ENCODE measurements around the gene CLEC4C. TPM values are rescaled to one million over a fixed set of nuclear protein-coding genes. Genes with fewer than 3 reads are reported as not detected.
"Not testable (repeated sequence)": the region's sequence is repeated elsewhere in the genome, so short reads cannot be mapped to it uniquely, and the experiment has no call there.

CLEC4C gene
- total RNA-seq, 2 experiments from 2014 or later = 0.39 TPM; not detected in 1

- TF ChIP-seq CTCF (IDR thresholded peaks at IDR 0.05) = no peak
- H3K4me3 ChIP-seq (ENCODE audit: low read length) = no peak overlapping the region
- peaks cover 8% of the 10 kb centered on the region for H3K4me1 ChIP-seq (ENCODE audit: insufficient read depth, low read length)
- POLR2A ChIA-PET = no interaction called here
- H3K27me3 Mint-ChIP-seq = no peaks in the 10 kb centered on the region
- DNase-seq (no peak), ATAC-seq (ENCODE audit: poor library complexity) (no peak)
- H3K4me1 Mint-ChIP-seq (ENCODE audit: low read depth) = no peaks in the 10 kb centered on the region
- CTCF ChIA-PET = no interaction called here
- H3K27ac ChIP-seq (ENCODE audit: low read depth in 1 of 2, low read length in 2 of 2) = no peak overlapping the region
- no peak overlapping the region for H3K27ac Mint-ChIP-seq
- H3K27me3 ChIP-seq (ENCODE audit: control insufficient read depth in 1 of 2, insufficient read depth in 2 of 2, low read length in 2 of 2) = no peaks in the 10 kb centered on the region
- no peaks in the 10 kb centered on the region for H3K9me3 ChIP-seq (ENCODE audit: control insufficient read depth in 1 of 2, insufficient read depth in 1 of 2, low read length in 2 of 2)
- no peaks in the 10 kb centered on the region for H3K9me3 Mint-ChIP-seq
- no peaks in the 10 kb centered on the region for H3K36me3 Mint-ChIP-seq (ENCODE audit: low read depth)
- H3K36me3 ChIP-seq (ENCODE audit: insufficient read depth, low read length) = no peaks in the 10 kb centered on the region
- intact Hi-C loops (cut with DNase I, micrococcal nuclease) = no loop called here
- no peak overlapping the region for H3K4me3 Mint-ChIP-seq
These were observed 11.6 kb upstream of the CLEC4C start for GRCh38 chr12:7758766-7759140.

GRCh38 chr12:7756993-7757392, 9.8 kb upstream of the CLEC4C start:
- Histone ChIP-seq H3K27ac (ENCODE audit: low read depth in 1 of 2, low read length in 2 of 2) (no peak overlapping the region), H3K4me1 (ENCODE audit: insufficient read depth, low read length) (peaks cover 8% of the 10 kb centered on the region), H3K9me3 (ENCODE audit: control insufficient read depth in 1 of 2, insufficient read depth in 1 of 2, low read length in 2 of 2) (no peaks in the 10 kb centered on the region), H3K4me3 (ENCODE audit: low read length) (no peak overlapping the region), H3K27me3 (ENCODE audit: control insufficient read depth in 1 of 2, insufficient read depth in 2 of 2, low read length in 2 of 2) (no peaks in the 10 kb centered on the region), H3K36me3 (ENCODE audit: insufficient read depth, low read length) (no peaks in the 10 kb centered on the region)
- Mint-ChIP-seq H3K27ac (no peak overlapping the region), H3K4me1 (ENCODE audit: low read depth) (no peaks in the 10 kb centered on the region), H3K9me3 (no peaks in the 10 kb centered on the region), H3K36me3 (ENCODE audit: low read depth) (no peaks in the 10 kb centered on the region), H3K4me3 (no peak overlapping the region), H3K27me3 (no peaks in the 10 kb centered on the region)
- POLR2A ChIA-PET = no interaction called here
- no peak for DNase-seq
- TF ChIP-seq CTCF (IDR thresholded peaks at IDR 0.05) = no peak
- CTCF ChIA-PET = no interaction called here
- intact Hi-C loops (cut with DNase I, micrococcal nuclease) = no loop called here
- ATAC-seq (ENCODE audit: poor library complexity) = no peak

GRCh38 chr12:7755668-7756067, 8.5 kb upstream of the CLEC4C start:
- H3K36me3 ChIP-seq (ENCODE audit: insufficient read depth, low read length); H3K9me3 ChIP-seq (ENCODE audit: control insufficient read depth in 1 of 2, insufficient read depth in 1 of 2, low read length in 2 of 2); H3K27me3 Mint-ChIP-seq; H3K9me3 Mint-ChIP-seq; H3K4me1 Mint-ChIP-seq (ENCODE audit: low read depth); POLR2A ChIA-PET; H3K27me3 ChIP-seq (ENCODE audit: control insufficient read depth in 1 of 2, insufficient read depth in 2 of 2, low read length in 2 of 2); ATAC-seq (ENCODE audit: poor library complexity); H3K4me1 ChIP-seq (ENCODE audit: insufficient read depth, low read length); intact Hi-C loops (cut with DNase I, micrococcal nuclease); CTCF ChIA-PET; H3K36me3 Mint-ChIP-seq (ENCODE audit: low read depth); H3K27ac ChIP-seq (ENCODE audit: low read depth in 1 of 2, low read length in 2 of 2); H3K27ac Mint-ChIP-seq; H3K4me3 Mint-ChIP-seq: not testable (repeated sequence)
- DNase-seq = peak in 2 of 14 experiments; percentile 6 to 67
- peak overlapping the region; percentile 1 for H3K4me3 ChIP-seq (ENCODE audit: low read length)

- H3K27me3 Mint-ChIP-seq; H3K36me3 ChIP-seq (ENCODE audit: insufficient read depth, low read length); intact Hi-C loops (cut with DNase I, micrococcal nuclease); POLR2A ChIA-PET; H3K27me3 ChIP-seq (ENCODE audit: control insufficient read depth in 1 of 2, insufficient read depth in 2 of 2, low read length in 2 of 2); H3K4me1 Mint-ChIP-seq (ENCODE audit: low read depth); H3K4me3 Mint-ChIP-seq; H3K36me3 Mint-ChIP-seq (ENCODE audit: low read depth); CTCF ChIA-PET; H3K4me3 ChIP-seq (ENCODE audit: low read length); H3K9me3 Mint-ChIP-seq; H3K27ac ChIP-seq (ENCODE audit: low read depth in 1 of 2, low read length in 2 of 2); H3K9me3 ChIP-seq (ENCODE audit: control insufficient read depth in 1 of 2, insufficient read depth in 1 of 2, low read length in 2 of 2); H3K4me1 ChIP-seq (ENCODE audit: insufficient read depth, low read length); H3K27ac Mint-ChIP-seq; ATAC-seq (ENCODE audit: poor library complexity): not testable (repeated sequence)
- peak in 1 of 14 experiments; percentile 38 for DNase-seq
These were observed 5.1 kb upstream of the CLEC4C start for GRCh38 chr12:7751941-7752922.

Measured in CD4-positive, alpha-beta T cell (primary cell).